Stimulated activated CD4-positive, alpha-beta T cell treated with anti-CD3 and anti-CD28 coated beads, Interleukin-15, amount 100 ng/mL, for 1 hour (primary cell): ENCODE measurements around the gene POTEM.
"Not testable (repeated sequence)": the region's sequence is repeated elsewhere in the genome, so short reads cannot be mapped to it uniquely, and the experiment has no call there.

Source experiments
- DNase-seq, 2 donors: peaks; one replicate each; pipeline ENCODE4 v3.0.0-alpha.2; 2020; ENCODE audit warnings: low read depth in 1 of 2, low spot score in 1 of 2

POTEM gene

DNA sequence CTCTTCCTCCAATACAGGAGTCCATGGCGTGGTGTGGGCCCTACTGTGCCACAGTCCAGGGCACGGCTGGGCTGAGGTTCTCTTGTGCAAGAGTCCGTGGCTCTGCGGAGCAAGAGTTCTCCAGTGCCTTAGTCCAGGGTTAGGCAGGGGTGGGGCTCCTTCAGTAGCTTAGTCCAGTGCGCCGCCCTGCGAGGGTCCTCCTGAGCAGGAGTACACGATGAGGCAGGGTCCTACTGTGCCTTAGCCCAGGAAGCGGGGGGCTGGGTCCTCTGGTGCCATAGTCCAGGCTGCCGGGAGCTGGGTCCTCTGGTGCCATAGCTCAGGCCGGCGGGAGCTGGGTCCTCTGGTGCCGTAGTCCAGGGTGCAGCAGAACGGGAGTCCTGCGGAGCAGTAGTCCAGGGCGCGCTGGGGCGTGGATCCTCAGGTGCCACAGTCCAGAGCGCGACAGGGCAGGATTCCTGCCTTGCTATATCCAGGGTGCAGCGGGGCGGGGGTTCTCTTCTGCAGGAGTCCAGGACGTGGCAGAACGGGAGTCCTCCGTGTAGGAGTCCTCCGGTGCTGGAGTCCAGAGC lies 69.7 kb downstream of the POTEM start:
- not testable (repeated sequence) for DNase-seq

DNA sequence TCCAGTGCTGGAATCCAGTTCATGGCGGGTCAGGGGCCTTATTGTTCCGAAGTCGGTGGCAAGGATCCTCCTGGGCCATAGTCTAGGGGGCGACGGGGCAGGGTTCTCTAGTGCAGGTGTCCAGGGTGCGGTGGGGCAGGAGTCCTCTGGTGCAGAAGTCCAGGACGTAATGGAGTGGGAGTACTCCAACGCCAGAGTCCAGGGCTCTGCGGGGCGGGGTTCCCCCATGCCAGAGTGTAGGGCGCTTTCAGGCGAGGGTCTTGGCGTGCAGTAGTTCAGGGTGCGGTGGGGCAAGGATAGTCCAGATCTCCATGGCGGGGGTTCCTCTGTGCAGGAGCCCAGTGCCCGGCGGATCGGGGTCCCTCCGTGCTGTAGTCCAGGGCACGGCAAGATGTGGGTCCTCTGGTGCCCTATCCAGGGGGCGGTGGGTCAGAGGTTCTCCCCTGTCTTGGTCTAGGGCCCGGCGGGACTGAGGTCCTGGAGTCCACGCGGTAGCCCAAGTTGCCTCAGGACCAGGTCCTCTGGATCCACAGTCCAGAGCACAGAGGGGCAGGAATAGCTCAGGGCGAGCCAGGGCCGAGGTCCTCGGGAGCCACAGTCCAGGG lies 70.9 kb downstream of the POTEM start:
- not testable (repeated sequence) for DNase-seq

- not testable (repeated sequence) for DNase-seq
Measured at GRCh38 chr14:19038785-19039184, 71.6 kb downstream of the POTEM start.

DNA sequence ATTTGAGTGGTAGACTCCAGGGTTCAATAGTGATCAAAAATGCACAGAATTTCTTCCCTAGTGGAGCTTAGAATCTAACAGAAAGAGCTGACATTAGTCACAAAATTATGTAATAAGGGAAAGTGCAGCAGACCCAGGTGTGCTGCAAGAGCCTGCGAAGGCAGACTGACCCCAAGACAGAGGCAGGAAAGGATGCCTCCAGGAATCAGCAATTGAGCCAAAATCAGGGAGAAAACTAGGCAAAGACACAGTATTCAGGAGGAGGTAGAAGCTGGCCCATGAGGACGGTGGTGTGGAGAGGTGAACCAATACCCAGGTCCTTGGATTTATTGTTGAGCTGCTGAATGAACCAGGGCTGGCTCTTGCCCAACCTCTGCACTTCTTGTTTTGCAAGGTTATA lies 76.2 kb downstream of the POTEM start:
- not testable (repeated sequence) for DNase-seq
